NCI-H1105 treated with DMSO at 0.1 percent for 48 hours (cell line): Measurements from ENCODE around the gene KLHL41.
A peak's percentile ranks its signal among the peaks of the same experiment; 100 is the strongest.
"Not testable (repeated sequence)": the region's sequence is repeated elsewhere in the genome, so short reads cannot be mapped to it uniquely, and the experiment has no call there.

Experiments
- DNase-seq: peaks from one replicate; lab custom pipeline; 2025; lab: John Stamatoyannopoulos, UW

The KLHL41 gene

DNA sequence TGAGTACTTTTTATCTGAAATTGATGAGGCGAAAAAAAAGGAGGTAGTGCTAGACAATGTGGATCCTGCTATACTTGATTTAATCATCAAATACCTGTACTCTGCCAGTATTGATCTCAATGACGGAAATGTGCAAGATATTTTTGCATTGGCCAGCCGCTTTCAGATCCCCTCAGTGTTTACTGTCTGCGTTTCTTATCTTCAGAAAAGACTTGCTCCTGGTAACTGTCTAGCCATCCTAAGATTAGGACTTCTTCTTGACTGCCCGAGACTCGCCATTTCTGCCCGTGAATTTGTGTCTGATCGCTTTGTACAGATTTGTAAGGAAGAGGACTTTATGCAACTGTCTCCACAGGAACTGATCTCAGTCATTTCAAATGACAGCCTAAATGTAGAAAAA lies 453 bp downstream of the KLHL41 start:
- DNase-seq: no peak

- DNase-seq: no peak
These were observed 994 bp downstream of the KLHL41 start for GRCh38 chr2:169510496-169510895.

DNA sequence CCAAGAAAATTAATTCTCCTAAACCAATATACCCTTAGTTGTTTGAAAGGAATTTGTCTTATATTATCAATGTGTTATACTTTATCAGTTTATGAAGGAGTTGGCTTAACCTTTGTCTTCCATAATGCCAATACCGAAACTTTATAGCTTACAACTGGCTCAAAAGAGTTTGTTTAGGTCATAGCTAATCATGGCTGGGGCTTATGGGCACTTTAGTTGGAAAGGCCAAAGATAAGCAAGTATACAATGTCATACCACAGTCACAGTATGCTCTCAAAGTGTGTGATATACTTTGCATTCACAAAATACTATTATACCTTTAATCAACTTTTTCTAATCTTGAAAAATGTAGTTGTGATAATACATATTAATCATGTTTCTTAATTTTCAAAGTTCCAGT lies 2.3 kb downstream of the KLHL41 start:
- no peak for DNase-seq

GRCh38 chr2:169512525-169512924 lies 3.0 kb downstream of the KLHL41 start:
- no peak for DNase-seq

DNA sequence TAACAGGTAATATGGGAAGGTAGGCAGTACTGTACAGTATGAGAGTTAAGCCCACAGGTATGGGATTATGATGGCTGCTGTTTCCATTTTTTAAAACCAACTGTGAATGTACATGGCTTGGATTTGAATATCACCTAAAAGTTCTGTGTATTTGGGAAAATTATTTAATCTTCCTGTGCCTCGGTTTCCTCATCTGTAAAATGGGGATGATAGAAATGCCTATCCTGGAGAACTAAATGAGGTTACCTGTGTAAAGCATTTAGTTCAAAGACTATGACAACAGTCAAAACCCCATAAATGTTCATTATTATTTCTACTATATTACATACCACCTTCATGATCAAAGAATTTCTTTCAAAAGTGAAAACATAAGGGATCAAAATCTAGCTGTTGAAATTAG lies 3.6 kb downstream of the KLHL41 start:
- no peak for DNase-seq

GRCh38 chr2:169513926-169514325 lies 4.4 kb downstream of the KLHL41 start:
- no peak for DNase-seq

- DNase-seq: not testable (repeated sequence)
These were observed 5.3 kb downstream of the KLHL41 start for GRCh38 chr2:169514758-169515157.

DNA sequence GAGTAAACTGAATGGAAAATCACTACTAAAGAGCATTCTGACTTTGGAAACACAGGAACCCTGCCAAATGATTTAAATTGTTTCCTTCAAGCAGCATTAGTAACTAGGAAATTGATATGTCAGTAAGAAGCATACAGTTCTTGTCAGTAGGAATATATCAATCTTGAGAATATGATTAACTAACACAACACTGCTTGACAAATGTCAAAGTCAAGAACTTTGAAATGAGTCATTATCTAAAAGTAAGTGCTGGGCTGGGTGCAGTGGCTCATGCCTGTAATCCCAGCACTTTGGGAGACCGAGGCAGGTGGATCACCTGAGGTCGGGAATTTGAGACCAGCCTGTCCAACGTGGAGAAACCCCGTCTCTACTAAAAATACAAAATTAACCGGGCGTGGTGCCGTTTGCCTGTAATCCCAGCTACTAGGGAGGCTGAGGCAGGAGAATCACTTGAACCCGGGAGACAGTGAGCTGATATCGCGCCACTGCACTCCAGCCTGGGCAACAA lies 7.0 kb downstream of the KLHL41 start:
- not testable (repeated sequence) for DNase-seq

DNA sequence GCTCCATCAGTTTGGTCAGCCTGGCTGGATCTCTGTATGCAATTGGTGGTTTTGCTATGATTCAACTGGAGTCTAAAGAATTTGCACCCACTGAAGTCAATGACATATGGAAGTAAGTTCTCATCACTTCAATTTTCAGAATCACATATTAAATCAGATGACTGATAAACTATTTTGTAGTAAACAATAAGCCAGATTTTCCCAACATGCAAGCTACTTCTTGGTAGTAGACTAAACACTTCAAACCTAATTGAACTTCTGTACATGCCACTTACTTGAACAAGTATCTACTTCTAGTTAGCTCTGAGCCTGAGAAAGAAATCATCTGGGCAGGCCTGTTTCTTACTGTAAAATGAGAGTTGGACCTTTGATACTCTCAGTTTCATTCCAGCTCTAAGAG lies 11.4 kb downstream of the KLHL41 start:
- no peak for DNase-seq

- DNase-seq: no peak
These were observed 14.2 kb downstream of the KLHL41 start for GRCh38 chr2:169523681-169524080.

DNA sequence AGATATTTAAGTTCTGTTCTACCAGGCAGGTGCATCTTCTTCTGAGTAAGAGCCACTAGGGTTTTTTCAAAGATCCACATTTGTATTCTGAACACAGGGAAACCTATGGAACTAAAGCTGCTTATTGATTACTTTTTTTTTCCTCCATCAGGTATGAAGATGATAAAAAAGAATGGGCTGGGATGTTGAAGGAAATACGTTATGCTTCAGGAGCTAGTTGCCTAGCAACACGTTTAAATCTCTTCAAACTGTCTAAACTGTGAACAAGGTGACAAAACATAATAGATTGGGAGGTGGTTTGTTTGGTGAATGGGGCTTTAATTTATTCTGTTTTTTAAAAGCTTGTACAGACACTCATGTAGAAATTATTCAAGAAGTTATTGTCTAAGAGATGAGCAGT lies 15.9 kb downstream of the KLHL41 start:
- DNase-seq: peak; percentile 14

DNA sequence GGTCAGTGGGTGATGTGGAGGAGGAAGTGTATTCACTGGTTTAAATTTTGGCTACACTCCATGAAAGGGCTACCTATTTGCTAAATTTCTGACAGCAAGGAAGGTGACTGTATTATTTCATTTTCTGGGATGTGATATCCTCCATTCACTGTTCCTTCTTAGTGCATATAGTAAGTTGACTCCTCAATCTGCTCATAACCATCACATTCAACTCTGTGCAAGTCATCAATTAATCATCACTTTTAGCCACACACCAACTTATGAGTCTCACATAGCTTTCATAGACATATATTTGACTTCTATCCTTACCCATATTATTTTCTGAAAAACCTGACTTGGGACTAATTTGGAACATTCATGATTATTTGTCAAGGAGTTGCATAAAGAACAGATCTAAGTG lies 16.9 kb downstream of the KLHL41 start:
- no peak for DNase-seq

GRCh38 chr2:169528271-169528701 lies 18.8 kb downstream of the KLHL41 start:
- DNase-seq: peak; percentile 30

DNA sequence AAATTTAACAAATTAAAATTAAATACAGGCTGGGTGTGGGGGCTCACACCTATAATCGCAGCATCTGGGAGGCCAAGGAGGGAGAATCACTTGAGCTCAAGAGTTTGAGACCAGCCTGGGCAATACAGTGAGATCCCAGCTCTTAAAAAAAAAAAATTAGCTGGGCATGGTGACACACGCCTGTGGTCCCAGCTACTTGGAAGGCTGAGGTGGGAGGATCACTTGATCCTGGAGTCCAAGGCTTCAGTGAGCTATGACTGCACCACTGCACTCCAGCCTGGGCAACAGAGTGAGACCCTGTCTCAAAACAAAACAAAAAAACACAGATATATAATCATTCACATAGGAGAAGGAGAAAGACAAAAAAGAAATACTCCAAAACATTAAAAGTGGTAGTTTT lies 30.0 kb downstream of the KLHL41 start:
- DNase-seq: not testable (repeated sequence)

- peak; percentile 12 for DNase-seq
These were observed 30.6 kb downstream of the KLHL41 start for GRCh38 chr2:169540146-169540545.

- no peak for DNase-seq
These were observed 32.9 kb downstream of the KLHL41 start for GRCh38 chr2:169542433-169542832.

DNA sequence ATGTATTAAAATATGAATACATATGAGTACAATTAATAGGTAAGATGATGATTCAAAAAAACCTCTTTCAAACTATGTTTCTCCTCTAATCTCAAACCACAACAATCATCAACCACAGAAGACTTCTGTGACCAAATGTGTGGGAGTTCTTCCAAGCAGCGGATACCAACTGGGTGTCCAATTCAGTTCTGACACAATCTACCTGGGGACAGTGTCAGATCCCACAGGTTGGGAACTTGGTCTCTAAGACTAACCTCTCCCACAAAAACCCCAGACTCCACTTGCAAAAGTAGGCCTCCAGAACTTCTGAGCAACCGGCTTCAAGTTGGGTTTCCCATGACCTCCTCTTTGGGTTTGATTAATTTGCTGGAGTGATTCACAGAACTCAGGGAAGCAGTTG lies 37.3 kb downstream of the KLHL41 start:
- DNase-seq: no peak

- DNase-seq: no peak
These were observed 51.9 kb downstream of the KLHL41 start for GRCh38 chr2:169561364-169561763.

DNA sequence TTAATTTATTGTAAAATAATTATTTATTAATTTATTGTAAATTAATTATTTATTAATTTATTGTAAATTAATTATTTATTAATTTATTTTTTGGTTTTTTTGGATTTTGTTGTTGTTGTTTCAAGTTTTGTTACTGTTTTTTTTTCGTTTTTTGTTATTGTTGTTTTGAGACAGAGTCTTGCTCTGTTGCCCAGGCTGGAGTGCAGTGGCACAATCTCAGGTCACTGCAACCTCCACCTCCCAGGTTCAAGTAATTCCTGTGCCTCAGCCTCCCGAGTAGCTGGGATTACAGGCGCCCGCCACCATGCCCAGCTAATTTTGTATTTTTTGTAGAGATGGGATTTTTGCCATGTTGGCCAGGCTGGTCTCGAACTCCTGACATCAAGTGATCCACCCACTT lies 52.6 kb downstream of the KLHL41 start:
- not testable (repeated sequence) for DNase-seq

GRCh38 chr2:169562519-169562918 lies 53.0 kb downstream of the KLHL41 start:
- DNase-seq: no peak

GRCh38 chr2:169565686-169566085 lies 56.2 kb downstream of the KLHL41 start:
- DNase-seq: no peak

- no peak for DNase-seq
These were observed 60.4 kb downstream of the KLHL41 start for GRCh38 chr2:169569948-169570347.

GRCh38 chr2:169570752-169571151 lies 61.2 kb downstream of the KLHL41 start:
- DNase-seq: not testable (repeated sequence)

GRCh38 chr2:169571571-169571970 lies 62.1 kb downstream of the KLHL41 start:
- DNase-seq: no peak

DNA sequence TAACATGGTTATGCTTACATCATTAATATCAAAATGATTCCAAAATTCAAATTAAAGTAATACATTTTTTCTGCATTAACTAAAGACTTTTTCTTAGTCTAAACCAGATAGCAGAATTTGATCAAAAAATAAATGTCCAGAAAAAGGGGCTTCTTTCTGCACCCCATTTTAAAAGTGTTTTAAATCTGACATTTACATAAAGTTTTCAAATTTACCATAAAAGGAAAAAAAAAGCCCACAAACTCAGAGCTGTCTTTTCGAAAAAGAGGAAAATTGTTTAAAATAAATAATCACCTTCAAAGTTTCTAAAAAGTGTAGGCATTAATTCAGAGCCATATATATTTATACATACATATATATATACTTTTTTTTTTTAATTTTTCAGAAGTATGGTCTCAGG lies 62.7 kb downstream of the KLHL41 start:
- DNase-seq: no peak
